ENCODE results near the gene GNB3.

GNB3 gene

GRCh38 chr12:6840761-6841515, at the start of gene GNB3:
TSS of gene GNB3 (plus strand) at chr12:6840925. CDS start at chr12:6841288, 363 bp downstream.
- Histone ChIP-seq H3K4me2 (no peak within 1 kb of the TSS), H3K4me1 (ENCODE audit: low read depth, poor library complexity, severe bottlenecking) (peaks cover 10% of the 10 kb centered on the region), H3K4me3 (IDR thresholded peaks at IDR 0.05; ENCODE audit: insufficient read depth, low read depth, low read length) (no peak within 1 kb of the TSS), H3K27ac (no peak within 1 kb of the TSS), H3K79me2 (ENCODE audit: insufficient read depth, low read depth) (no peaks in the 10 kb centered on the region), H3K27me3 (ENCODE audit: insufficient read depth, low read depth) (no peaks in the 10 kb centered on the region), H3K9ac (no peak within 1 kb of the TSS), H2AFZ (ENCODE audit: low read depth) (peak within 1 kb of the TSS; percentile 34; the same call in 1 of the 2 replicates), H3K36me3 (ENCODE audit: insufficient read depth) (no peaks in the 10 kb centered on the region), H4K20me1 (ENCODE audit: insufficient read depth) (no peaks in the 10 kb centered on the region)
- TF ChIP-seq, protein P1, sequence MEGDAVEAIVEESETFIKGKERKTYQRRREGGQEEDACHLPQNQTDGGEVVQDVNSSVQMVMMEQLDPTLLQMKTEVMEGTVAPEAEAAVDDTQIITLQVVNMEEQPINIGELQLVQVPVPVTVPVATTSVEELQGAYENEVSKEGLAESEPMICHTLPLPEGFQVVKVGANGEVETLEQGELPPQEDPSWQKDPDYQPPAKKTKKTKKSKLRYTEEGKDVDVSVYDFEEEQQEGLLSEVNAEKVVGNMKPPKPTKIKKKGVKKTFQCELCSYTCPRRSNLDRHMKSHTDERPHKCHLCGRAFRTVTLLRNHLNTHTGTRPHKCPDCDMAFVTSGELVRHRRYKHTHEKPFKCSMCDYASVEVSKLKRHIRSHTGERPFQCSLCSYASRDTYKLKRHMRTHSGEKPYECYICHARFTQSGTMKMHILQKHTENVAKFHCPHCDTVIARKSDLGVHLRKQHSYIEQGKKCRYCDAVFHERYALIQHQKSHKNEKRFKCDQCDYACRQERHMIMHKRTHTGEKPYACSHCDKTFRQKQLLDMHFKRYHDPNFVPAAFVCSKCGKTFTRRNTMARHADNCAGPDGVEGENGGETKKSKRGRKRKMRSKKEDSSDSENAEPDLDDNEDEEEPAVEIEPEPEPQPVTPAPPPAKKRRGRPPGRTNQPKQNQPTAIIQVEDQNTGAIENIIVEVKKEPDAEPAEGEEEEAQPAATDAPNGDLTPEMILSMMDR (conservative IDR thresholded peaks at IDR 0.05; ENCODE audit: low read depth, low read length), result no peak

DNA sequence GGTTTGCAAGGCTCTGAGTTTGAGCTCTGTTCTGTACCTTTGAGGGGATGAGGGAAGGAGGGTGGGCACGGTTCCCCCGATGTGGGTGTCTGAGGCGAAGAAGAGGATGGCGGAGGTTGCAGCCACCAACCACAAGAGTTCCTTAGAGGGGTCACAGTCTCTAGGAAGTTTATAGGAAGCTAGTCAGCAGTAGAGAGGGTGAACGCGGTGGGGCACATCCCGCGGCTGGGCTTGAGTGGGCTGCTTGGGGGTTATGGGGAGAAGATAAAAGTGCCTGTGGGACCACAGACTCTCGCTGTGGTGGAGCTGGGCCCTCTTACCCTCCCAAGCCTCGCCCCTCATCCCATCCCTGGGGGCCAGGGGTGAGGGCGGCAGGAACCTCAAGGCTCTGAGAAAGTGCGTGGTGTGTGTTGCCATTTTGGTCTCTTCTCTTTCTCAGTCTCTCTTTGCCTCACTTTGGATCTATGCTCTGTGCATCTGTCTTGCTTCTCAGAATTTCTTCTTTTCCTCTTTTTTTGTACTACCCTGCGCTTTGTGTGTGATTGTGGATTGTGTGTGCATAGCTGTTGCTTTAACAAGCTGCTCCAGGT, 48.7 kb upstream of the GNB3 start:
- TF ChIP-seq, protein P1 (conservative IDR thresholded peaks at IDR 0.05; ENCODE audit: low read depth, low read length), result no peak
- H3K4me2 ChIP-seq, result no peak overlapping the region
- H3K4me3 ChIP-seq (IDR thresholded peaks at IDR 0.05; ENCODE audit: insufficient read depth, low read depth, low read length), result no peak overlapping the region
- H3K4me1 ChIP-seq (ENCODE audit: low read depth, poor library complexity, severe bottlenecking), result no peaks in the 10 kb centered on the region
- H2AFZ ChIP-seq (ENCODE audit: low read depth), result no peak overlapping the region
- H3K27ac ChIP-seq, result no peak overlapping the region
- no peaks in the 10 kb centered on the region for H3K27me3 ChIP-seq (ENCODE audit: insufficient read depth, low read depth)
- H3K9ac ChIP-seq, result no peak overlapping the region
- H3K79me2 ChIP-seq (ENCODE audit: insufficient read depth, low read depth), result no peaks in the 10 kb centered on the region
- H4K20me1 ChIP-seq (ENCODE audit: insufficient read depth), result no peaks in the 10 kb centered on the region
- no peaks in the 10 kb centered on the region for H3K36me3 ChIP-seq (ENCODE audit: insufficient read depth)

GRCh38 chr12:6792522-6793201, 48.1 kb upstream of the GNB3 start:
- Histone ChIP-seq H2AFZ (ENCODE audit: low read depth) (no peak overlapping the region), H3K4me1 (ENCODE audit: low read depth, poor library complexity, severe bottlenecking) (no peaks in the 10 kb centered on the region), H3K27ac (no peak overlapping the region), H3K4me2 (no peak overlapping the region), H3K79me2 (ENCODE audit: insufficient read depth, low read depth) (no peaks in the 10 kb centered on the region), H3K9ac (no peak overlapping the region), H4K20me1 (ENCODE audit: insufficient read depth) (no peaks in the 10 kb centered on the region), H3K36me3 (ENCODE audit: insufficient read depth) (no peaks in the 10 kb centered on the region), H3K4me3 (IDR thresholded peaks at IDR 0.05; ENCODE audit: insufficient read depth, low read depth, low read length) (no peak overlapping the region), H3K27me3 (ENCODE audit: insufficient read depth, low read depth) (no peaks in the 10 kb centered on the region)
- TF ChIP-seq, protein P1 (conservative IDR thresholded peaks at IDR 0.05; ENCODE audit: low read depth, low read length), result no peak

DNA sequence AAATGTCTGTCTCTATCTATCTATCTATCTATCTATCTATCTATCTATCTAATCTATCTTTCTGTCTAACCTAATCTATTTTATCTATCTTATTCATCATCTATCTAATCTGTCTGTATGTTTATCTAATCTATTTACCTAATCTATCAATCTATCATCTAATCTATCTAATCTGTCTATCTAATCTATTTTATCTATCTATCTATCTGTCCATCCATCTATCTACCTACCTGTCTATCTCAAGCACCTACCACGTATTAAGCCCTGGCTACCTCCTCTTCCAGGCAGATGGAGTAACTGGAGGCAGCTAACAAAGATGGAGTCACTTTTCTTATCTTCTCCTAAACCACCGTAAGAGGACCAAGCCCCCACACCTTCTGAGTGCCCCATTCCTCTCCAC, 45.6 kb upstream of the GNB3 start:
- no peaks in the 10 kb centered on the region for H3K79me2 ChIP-seq (ENCODE audit: insufficient read depth, low read depth)
- no peak overlapping the region for H3K27ac ChIP-seq
- H3K4me3 ChIP-seq (IDR thresholded peaks at IDR 0.05; ENCODE audit: insufficient read depth, low read depth, low read length), result no peak overlapping the region
- no peak overlapping the region for H2AFZ ChIP-seq (ENCODE audit: low read depth)
- H3K27me3 ChIP-seq (ENCODE audit: insufficient read depth, low read depth), result no peaks in the 10 kb centered on the region
- H4K20me1 ChIP-seq (ENCODE audit: insufficient read depth), result no peaks in the 10 kb centered on the region
- H3K4me1 ChIP-seq (ENCODE audit: low read depth, poor library complexity, severe bottlenecking), result no peaks in the 10 kb centered on the region
- TF ChIP-seq, protein P1 (conservative IDR thresholded peaks at IDR 0.05; ENCODE audit: low read depth, low read length), result no peak
- H3K36me3 ChIP-seq (ENCODE audit: insufficient read depth), result no peaks in the 10 kb centered on the region
- no peak overlapping the region for H3K9ac ChIP-seq
- H3K4me2 ChIP-seq, result no peak overlapping the region
